ENCODE measurements around the gene PNPT1. TPM values are rescaled to one million over a fixed set of nuclear protein-coding genes. Genes with fewer than 3 reads are reported as not detected.

Gene PNPT1
- total and polyA plus RNA-seq, 9 of the 15 experiments (the other 6 are each of a cell fraction or from before 2014, with no cell fraction given): 46.5 to 104 (median 62.7) TPM

- TF ChIP-seq SAP30 (IDR thresholded peaks at IDR 0.05; ENCODE audit: borderline replicate concordance, insufficient read depth, low read depth, low read length, poor library complexity, severe bottlenecking) (no peak), TEAD4 (IDR thresholded peaks at IDR 0.05; ENCODE audit: low read length) (no peak), TEAD4 (CRISPR knock-in tag; IDR thresholded peaks at IDR 0.05; ENCODE audit: borderline replicate concordance) (no peak), SIN3B (IDR thresholded peaks at IDR 0.05; ENCODE audit: low read depth) (0 out of 2 replicates have a peak, but pooled peaks have one; percentile 5), HCFC1 (IDR thresholded peaks at IDR 0.05; ENCODE audit: low read depth, low read length) (no peak), ZNF165 (CRISPR knock-in tag; IDR thresholded peaks at IDR 0.05; ENCODE audit: borderline replicate concordance) (0 out of 2 replicates have a peak, but pooled peaks have one; percentile 36), NR2C2 (CRISPR knock-in tag; IDR thresholded peaks at IDR 0.05) (no peak), NR2C2 (tag; IDR thresholded peaks at IDR 0.05) (peak; percentile 59; the same call in 1 of the 2 replicates), NKRF (IDR thresholded peaks at IDR 0.05; ENCODE audit: borderline replicate concordance) (0 out of 2 replicates have a peak, but pooled peaks have one; percentile 1), JUN (IDR thresholded peaks at IDR 0.05; ENCODE audit: borderline replicate concordance, low read depth, low read length) (no peak), JUN (CRISPR knock-in tag; IDR thresholded peaks at IDR 0.05; ENCODE audit: borderline replicate concordance) (no peak), HMBOX1 (IDR thresholded peaks at IDR 0.05) (no peak), KAT7 (CRISPR knock-in tag; IDR thresholded peaks at IDR 0.05; ENCODE audit: borderline replicate concordance) (peak; percentile 32; the same call in 1 of the 2 replicates), TCF3 (CRISPR knock-in tag; IDR thresholded peaks at IDR 0.05) (no peak), THAP7 (CRISPR knock-in tag; IDR thresholded peaks at IDR 0.05) (no peak), SFPQ (IDR thresholded peaks at IDR 0.05; ENCODE audit: low read depth, low read length) (no peak), IFI16 (CRISPR knock-in tag; IDR thresholded peaks at IDR 0.05) (0 out of 2 replicates have a peak, but pooled peaks have one; percentile 20), BRF1 (IDR thresholded peaks at IDR 0.05; ENCODE audit: borderline replicate concordance, extremely low read depth, insufficient read length) (no peak), CSDE1 (IDR thresholded peaks at IDR 0.05) (no peak), ZBTB1 (CRISPR knock-in tag; IDR thresholded peaks at IDR 0.05; ENCODE audit: borderline replicate concordance, low read depth) (0 out of 2 replicates have a peak, but pooled peaks have one; percentile 50), ELF1 (tag; IDR thresholded peaks at IDR 0.05) (0 out of 2 replicates have a peak, but pooled peaks have one; percentile 1), NEUROD1 (IDR thresholded peaks at IDR 0.05; ENCODE audit: borderline replicate concordance, low read depth, low read length, partially characterized antibody) (no peak), ARID1B (IDR thresholded peaks at IDR 0.05) (no peak), DMBX1 (CRISPR knock-in tag; IDR thresholded peaks at IDR 0.05; ENCODE audit: borderline replicate concordance) (0 out of 2 replicates have a peak, but pooled peaks have one; percentile 32), HEY1 (CRISPR knock-in tag; IDR thresholded peaks at IDR 0.05; ENCODE audit: borderline replicate concordance) (no peak)
These were observed 75.7 kb downstream of the PNPT1 start (continued) for GRCh38 chr2:55618025-55618274.

All from K562 (cell line).